ENCODE measurements around the gene RTN1.

GRCh38 chr14:59739794-59740193, 130.8 kb downstream of the RTN1 start:
- no peak for TF ChIP-seq REST (IDR thresholded peaks at IDR 0.05; ENCODE audit: unreplicated experiment)
- no peak for TF ChIP-seq CTCF (conservative IDR thresholded peaks at IDR 0.05; ENCODE audit: low read depth in 2 of 2)
- TF ChIP-seq CREB1 (CRISPR knock-in tag; IDR thresholded peaks at IDR 0.05; ENCODE audit: low read depth) = no peak
- no peak for TF ChIP-seq POLR2AphosphoS5 (IDR thresholded peaks at IDR 0.05; ENCODE audit: low read depth)
- TF ChIP-seq EZH2 (IDR thresholded peaks at IDR 0.05; ENCODE audit: low read depth, unreplicated experiment) = no peak
- no peak for TF ChIP-seq ETS1 (IDR thresholded peaks at IDR 0.05)
